Measurements from ENCODE around the gene NR3C2. TPM values are rescaled to one million over a fixed set of nuclear protein-coding genes. Genes with fewer than 3 reads are reported as not detected.
A peak's percentile ranks its signal among the peaks of the same experiment; 100 is the strongest.

NR3C2 gene
- under 1 TPM; 0.57 to 0.67 TPM for polyA plus RNA-seq

DNA sequence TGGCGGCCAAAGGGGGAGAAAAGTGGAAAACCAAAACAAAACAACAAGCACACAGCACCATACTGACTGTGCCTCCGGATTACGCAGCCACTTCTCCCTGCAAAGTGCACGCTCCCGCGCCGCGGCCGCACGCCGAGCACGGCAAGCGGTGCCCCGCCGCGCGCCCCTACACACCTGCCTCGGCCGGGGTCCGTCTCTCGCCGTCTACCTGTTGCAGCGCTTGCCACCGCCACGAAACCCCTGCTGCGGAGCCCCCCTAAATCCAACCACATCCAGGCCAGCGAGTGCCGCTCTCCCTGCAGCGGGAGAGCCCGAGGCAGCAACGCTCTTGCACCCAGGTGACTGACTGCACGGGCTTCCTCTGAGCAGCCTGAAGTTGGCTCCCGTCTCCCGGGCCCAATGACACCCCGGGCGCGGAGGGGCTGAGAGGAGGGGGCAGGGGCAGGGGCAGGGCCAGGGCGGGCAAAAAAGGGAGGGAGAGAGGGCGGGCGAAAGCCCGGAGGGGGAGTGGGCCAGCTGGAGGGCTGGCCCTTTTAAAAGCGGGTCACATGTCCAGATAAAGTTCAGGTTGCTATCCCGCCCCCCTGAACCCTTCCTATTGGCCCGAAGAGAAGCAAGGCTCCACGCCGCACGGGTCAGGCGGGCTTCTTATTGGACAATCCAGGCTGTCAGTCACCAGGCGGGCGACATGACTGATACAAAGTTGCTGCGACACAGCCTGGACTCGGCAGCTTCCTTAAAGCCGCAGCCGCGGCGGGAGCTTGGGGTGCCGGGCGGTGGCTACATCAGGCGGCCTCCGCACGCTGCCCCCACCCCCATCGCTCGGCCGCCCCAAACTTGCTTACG lies at the start of gene NR3C2:
TSS of gene NR3C2 (minus strand) at position 429 of the 846 bp plus-strand sequence.
- peaks cover 0 to 2% of the 10 kb centered on the region in 2 donors for H3K4me1 ChIP-seq (ENCODE audit: control insufficient read depth in 2 of 2, insufficient read depth in 2 of 2, low read length in 1 of 2)
- H3K9me3 ChIP-seq (ENCODE audit: control insufficient read depth in 2 of 2, insufficient read depth in 1 of 2, low read depth in 1 of 2, low read length in 1 of 2) = no peaks in the 10 kb centered on the region
- WGBS, 2 donors = 0 to 1% methylated on average over 63 to 65 of the region's 65 CpGs
- no peaks in the 10 kb centered on the region for H3K36me3 ChIP-seq (ENCODE audit: control insufficient read depth in 2 of 2, insufficient read depth in 2 of 2, low read length in 1 of 2)
- H3K4me3 ChIP-seq (ENCODE audit: low read depth in 1 of 2, low read length in 2 of 2) = peak within 1 kb of the TSS; percentile 72 to 88
- peak within 1 kb of the TSS; percentile 76 to 90 for H3K27ac ChIP-seq (ENCODE audit: low read depth in 2 of 2, low read length in 1 of 2)
- H3K27me3 ChIP-seq (ENCODE audit: control insufficient read depth in 1 of 2, insufficient read depth in 2 of 2, low read length in 2 of 2) = no peaks in the 10 kb centered on the region

DNA sequence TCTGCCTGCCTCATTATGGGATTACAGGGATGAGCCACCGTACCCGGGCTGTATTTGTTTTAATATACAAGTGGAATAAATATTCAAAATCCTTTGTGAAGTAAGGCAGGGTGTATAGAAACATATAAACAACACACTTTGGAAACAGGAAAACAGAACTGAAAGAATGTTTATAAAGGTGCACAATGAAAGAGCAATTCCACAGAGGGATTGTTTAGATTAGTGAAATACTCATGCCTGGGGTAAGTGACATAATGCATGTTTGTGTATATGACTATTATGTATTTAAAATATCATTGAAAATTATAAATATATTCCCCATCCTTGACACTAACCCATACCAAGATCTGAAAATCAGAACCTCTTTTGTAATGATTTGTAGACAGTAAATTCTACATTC lies 45.0 kb upstream of the NR3C2 start:
- H3K36me3 ChIP-seq (ENCODE audit: control insufficient read depth in 2 of 2, insufficient read depth in 2 of 2, low read length in 1 of 2) = no peaks in the 10 kb centered on the region
- H3K27ac ChIP-seq (ENCODE audit: low read depth in 2 of 2, low read length in 1 of 2) = no peak overlapping the region
- WGBS, 2 donors = 28 to 53% methylated on average over 2 of the region's 2 CpGs
- H3K9me3 ChIP-seq (ENCODE audit: control insufficient read depth in 2 of 2, insufficient read depth in 1 of 2, low read depth in 1 of 2, low read length in 1 of 2) = no peaks in the 10 kb centered on the region
- no peaks in the 10 kb centered on the region for H3K4me1 ChIP-seq (ENCODE audit: control insufficient read depth in 2 of 2, insufficient read depth in 2 of 2, low read length in 1 of 2)
- H3K4me3 ChIP-seq (ENCODE audit: low read depth in 1 of 2, low read length in 2 of 2) = no peak overlapping the region
- no peaks in the 10 kb centered on the region for H3K27me3 ChIP-seq (ENCODE audit: control insufficient read depth in 1 of 2, insufficient read depth in 2 of 2, low read length in 2 of 2)

DNA sequence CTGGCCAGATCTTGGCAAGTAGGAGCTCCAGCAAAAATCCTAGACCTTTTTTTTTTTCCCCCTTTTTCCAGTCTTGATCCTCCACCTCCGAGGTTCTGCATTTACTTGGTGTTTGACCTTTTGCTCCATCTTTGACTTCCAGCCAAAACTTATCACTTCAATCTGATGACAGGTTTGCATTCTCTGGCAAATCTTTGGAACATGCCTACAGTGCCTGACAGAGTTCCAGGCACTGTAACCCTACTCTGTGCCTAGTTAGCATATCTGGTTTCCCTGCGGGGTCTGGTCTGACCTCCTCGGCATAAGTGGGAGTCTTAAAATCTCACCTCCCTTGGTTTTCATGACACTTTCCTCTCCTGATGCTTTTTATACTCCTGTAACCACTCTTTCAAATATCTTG lies 39.4 kb upstream of the NR3C2 start:
- 66 to 68% methylated on average over 3 of the region's 3 CpGs for WGBS, 2 donors
- H3K4me3 ChIP-seq (ENCODE audit: low read depth in 1 of 2, low read length in 2 of 2) = no peak overlapping the region
- no peaks in the 10 kb centered on the region for H3K4me1 ChIP-seq (ENCODE audit: control insufficient read depth in 2 of 2, insufficient read depth in 2 of 2, low read length in 1 of 2)
- H3K27ac ChIP-seq (ENCODE audit: low read depth in 2 of 2, low read length in 1 of 2) = no peak overlapping the region
- no peaks in the 10 kb centered on the region for H3K36me3 ChIP-seq (ENCODE audit: control insufficient read depth in 2 of 2, insufficient read depth in 2 of 2, low read length in 1 of 2)
- no peaks in the 10 kb centered on the region for H3K9me3 ChIP-seq (ENCODE audit: control insufficient read depth in 2 of 2, insufficient read depth in 1 of 2, low read depth in 1 of 2, low read length in 1 of 2)
- H3K27me3 ChIP-seq (ENCODE audit: control insufficient read depth in 1 of 2, insufficient read depth in 2 of 2, low read length in 2 of 2) = no peaks in the 10 kb centered on the region

DNA sequence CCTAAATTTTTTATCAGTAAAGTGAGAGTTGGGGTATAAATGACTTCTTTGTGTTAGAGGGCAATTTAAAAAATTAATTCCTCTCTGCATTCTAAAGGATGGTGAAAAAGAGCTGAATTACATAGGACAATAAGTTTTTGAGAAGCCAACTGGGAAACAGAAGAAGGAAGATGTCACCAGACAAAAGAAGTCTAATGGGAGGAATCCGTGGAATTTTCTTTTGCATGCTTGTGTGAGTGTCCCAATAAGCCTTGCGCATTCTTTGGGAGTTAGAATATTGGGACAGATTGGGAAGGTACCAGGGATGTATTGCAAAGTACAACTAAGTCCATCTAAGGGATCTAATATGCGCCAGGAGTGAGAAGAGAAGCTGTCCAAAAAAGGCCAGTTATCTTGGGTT lies 35.1 kb upstream of the NR3C2 start:
- no peak overlapping the region for H3K4me3 ChIP-seq (ENCODE audit: low read depth in 1 of 2, low read length in 2 of 2)
- H3K4me1 ChIP-seq (ENCODE audit: control insufficient read depth in 2 of 2, insufficient read depth in 2 of 2, low read length in 1 of 2) = no peaks in the 10 kb centered on the region
- no peak overlapping the region for H3K27ac ChIP-seq (ENCODE audit: low read depth in 2 of 2, low read length in 1 of 2)
- no peaks in the 10 kb centered on the region for H3K27me3 ChIP-seq (ENCODE audit: control insufficient read depth in 1 of 2, insufficient read depth in 2 of 2, low read length in 2 of 2)
- WGBS, 2 donors = 40 to 42% methylated on average over 3 of the region's 3 CpGs
- no peaks in the 10 kb centered on the region for H3K36me3 ChIP-seq (ENCODE audit: control insufficient read depth in 2 of 2, insufficient read depth in 2 of 2, low read length in 1 of 2)
- H3K9me3 ChIP-seq (ENCODE audit: control insufficient read depth in 2 of 2, insufficient read depth in 1 of 2, low read depth in 1 of 2, low read length in 1 of 2) = no peaks in the 10 kb centered on the region

DNA sequence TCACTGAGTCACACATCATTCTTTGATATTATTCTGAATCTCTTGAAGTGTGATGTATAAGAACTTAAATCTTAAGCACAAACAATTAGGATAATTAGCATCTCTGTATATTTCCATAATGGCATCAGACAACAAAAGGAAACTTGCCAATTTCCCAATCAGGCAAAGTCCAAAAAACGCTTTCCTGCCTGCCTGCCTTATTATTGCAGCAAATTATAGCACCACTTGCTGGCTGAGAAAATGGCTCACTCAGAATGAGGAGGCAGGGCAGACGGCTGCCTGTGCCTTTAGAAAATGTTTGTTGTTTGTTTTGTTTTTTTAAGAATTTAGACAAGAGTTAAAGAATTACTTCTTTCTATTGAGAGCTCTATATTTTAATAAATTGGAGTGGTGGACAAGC lies 27.7 kb upstream of the NR3C2 start:
- 58 to 59% methylated on average over 2 of the region's 2 CpGs for WGBS, 2 donors
- no peak overlapping the region for H3K27ac ChIP-seq (ENCODE audit: low read depth in 2 of 2, low read length in 1 of 2)

DNA sequence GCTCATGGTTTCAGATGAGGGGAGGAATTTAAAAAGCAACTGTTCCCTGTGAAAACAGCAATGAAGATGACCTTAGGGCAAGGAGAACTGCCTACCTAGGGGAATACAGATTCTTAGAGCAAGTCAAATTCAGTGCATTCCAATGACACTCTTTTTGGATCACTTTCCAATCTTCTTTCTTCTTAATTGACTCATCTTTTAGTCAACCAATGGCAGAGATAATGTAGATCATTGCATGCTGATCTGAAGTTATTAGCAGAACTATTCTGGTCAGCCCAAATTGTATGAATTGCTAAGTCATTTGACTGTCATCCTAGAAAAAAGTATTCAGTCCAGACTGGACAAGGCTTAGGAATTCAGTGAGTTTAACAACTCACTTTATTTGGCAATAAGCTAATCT lies 12.6 kb upstream of the NR3C2 start:
- Histone ChIP-seq H3K4me1 (ENCODE audit: control insufficient read depth in 2 of 2, insufficient read depth in 2 of 2, low read length in 1 of 2) (no peaks in the 10 kb centered on the region), H3K4me3 (ENCODE audit: low read depth in 1 of 2, low read length in 2 of 2) (no peak overlapping the region), H3K9me3 (ENCODE audit: control insufficient read depth in 2 of 2, insufficient read depth in 1 of 2, low read depth in 1 of 2, low read length in 1 of 2) (no peaks in the 10 kb centered on the region), H3K36me3 (ENCODE audit: control insufficient read depth in 2 of 2, insufficient read depth in 2 of 2, low read length in 1 of 2) (no peaks in the 10 kb centered on the region), H3K27me3 (ENCODE audit: control insufficient read depth in 1 of 2, insufficient read depth in 2 of 2, low read length in 2 of 2) (no peaks in the 10 kb centered on the region), H3K27ac (ENCODE audit: low read depth in 2 of 2, low read length in 1 of 2) (no peak overlapping the region)

More for the DNA sequence above, 27.7 kb upstream of the NR3C2 start:
- no peaks in the 10 kb centered on the region for H3K27me3 ChIP-seq (ENCODE audit: control insufficient read depth in 1 of 2, insufficient read depth in 2 of 2, low read length in 2 of 2)
- no peaks in the 10 kb centered on the region for H3K36me3 ChIP-seq (ENCODE audit: control insufficient read depth in 2 of 2, insufficient read depth in 2 of 2, low read length in 1 of 2)
- H3K4me1 ChIP-seq (ENCODE audit: control insufficient read depth in 2 of 2, insufficient read depth in 2 of 2, low read length in 1 of 2) = no peaks in the 10 kb centered on the region
- no peak overlapping the region for H3K4me3 ChIP-seq (ENCODE audit: low read depth in 1 of 2, low read length in 2 of 2)
- no peaks in the 10 kb centered on the region for H3K9me3 ChIP-seq (ENCODE audit: control insufficient read depth in 2 of 2, insufficient read depth in 1 of 2, low read depth in 1 of 2, low read length in 1 of 2)

DNA sequence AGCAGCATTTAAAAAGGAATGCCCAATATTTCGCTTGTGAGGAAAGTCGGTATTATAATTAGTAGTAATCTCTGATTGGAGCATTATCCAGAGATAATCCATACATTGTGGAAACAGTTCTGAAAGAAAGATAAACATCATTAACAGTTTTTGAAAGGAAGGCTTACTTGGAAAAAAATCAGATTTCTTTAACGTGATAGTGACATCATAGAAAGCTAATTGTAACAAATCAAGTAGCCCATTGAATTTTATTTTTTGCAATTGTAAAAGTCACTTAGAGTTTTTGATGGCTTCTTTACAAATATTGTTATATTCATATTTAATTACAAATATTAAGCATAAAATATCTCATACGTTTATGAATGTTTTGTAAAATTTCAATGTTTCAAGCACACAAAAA lies 11.6 kb upstream of the NR3C2 start:
- Histone ChIP-seq H3K9me3 (ENCODE audit: control insufficient read depth in 2 of 2, insufficient read depth in 1 of 2, low read depth in 1 of 2, low read length in 1 of 2) (no peaks in the 10 kb centered on the region), H3K36me3 (ENCODE audit: control insufficient read depth in 2 of 2, insufficient read depth in 2 of 2, low read length in 1 of 2) (no peaks in the 10 kb centered on the region), H3K4me3 (ENCODE audit: low read depth in 1 of 2, low read length in 2 of 2) (no peak overlapping the region), H3K27ac (ENCODE audit: low read depth in 2 of 2, low read length in 1 of 2) (no peak overlapping the region), H3K27me3 (ENCODE audit: control insufficient read depth in 1 of 2, insufficient read depth in 2 of 2, low read length in 2 of 2) (no peaks in the 10 kb centered on the region), H3K4me1 (ENCODE audit: control insufficient read depth in 2 of 2, insufficient read depth in 2 of 2, low read length in 1 of 2) (no peaks in the 10 kb centered on the region)
- 74 to 77% methylated on average over 4 of the region's 4 CpGs for WGBS, 2 donors

DNA sequence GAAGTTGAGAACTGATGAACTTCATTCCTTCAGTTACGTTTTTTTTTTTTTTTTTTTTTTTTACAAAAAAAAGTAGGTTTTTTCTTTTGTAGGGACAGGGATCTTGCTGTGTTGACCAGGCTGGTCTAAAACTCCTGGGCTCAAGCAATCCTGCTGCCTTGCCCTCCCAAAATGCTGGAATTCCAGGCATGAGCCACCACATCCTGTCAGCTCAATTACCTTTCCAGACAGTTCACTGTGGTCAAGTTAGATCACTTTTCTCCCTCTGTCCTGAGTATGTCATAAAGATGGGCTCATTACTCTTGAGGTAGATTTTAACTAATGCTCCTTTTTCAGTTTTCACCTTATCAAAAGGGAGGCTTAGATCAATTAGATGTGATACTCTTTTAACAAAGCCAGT lies 10.8 kb upstream of the NR3C2 start:
- Histone ChIP-seq H3K27me3 (ENCODE audit: control insufficient read depth in 1 of 2, insufficient read depth in 2 of 2, low read length in 2 of 2) (no peaks in the 10 kb centered on the region), H3K27ac (ENCODE audit: low read depth in 2 of 2, low read length in 1 of 2) (no peak overlapping the region), H3K4me1 (ENCODE audit: control insufficient read depth in 2 of 2, insufficient read depth in 2 of 2, low read length in 1 of 2) (no peaks in the 10 kb centered on the region), H3K4me3 (ENCODE audit: low read depth in 1 of 2, low read length in 2 of 2) (no peak overlapping the region), H3K36me3 (ENCODE audit: control insufficient read depth in 2 of 2, insufficient read depth in 2 of 2, low read length in 1 of 2) (no peaks in the 10 kb centered on the region), H3K9me3 (ENCODE audit: control insufficient read depth in 2 of 2, insufficient read depth in 1 of 2, low read depth in 1 of 2, low read length in 1 of 2) (no peaks in the 10 kb centered on the region)
- WGBS, 2 donors = 77 to 87% methylated on average over 1 of the region's 1 CpG

DNA sequence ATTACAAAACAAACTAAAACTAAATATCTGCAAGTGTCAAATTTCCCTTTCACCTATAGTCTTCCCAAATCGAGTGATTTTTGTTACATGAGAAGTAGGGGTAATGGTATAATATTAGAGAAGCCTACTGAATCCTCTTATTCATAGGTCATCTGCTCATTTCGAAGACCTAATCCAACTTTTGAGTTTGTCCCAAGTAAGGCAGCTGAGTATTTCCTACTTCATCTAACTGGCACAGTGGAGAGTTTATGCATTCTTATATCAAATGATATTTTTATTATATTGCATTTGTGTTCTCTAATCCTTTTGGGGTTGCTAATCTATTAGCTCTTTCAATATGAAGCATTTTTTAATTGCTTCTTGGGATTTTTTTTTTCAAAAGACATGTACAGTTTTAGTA lies 7.7 kb upstream of the NR3C2 start:
- Histone ChIP-seq H3K27me3 (ENCODE audit: control insufficient read depth in 1 of 2, insufficient read depth in 2 of 2, low read length in 2 of 2) (no peaks in the 10 kb centered on the region), H3K27ac (ENCODE audit: low read depth in 2 of 2, low read length in 1 of 2) (no peak overlapping the region), H3K4me3 (ENCODE audit: low read depth in 1 of 2, low read length in 2 of 2) (no peak overlapping the region), H3K36me3 (ENCODE audit: control insufficient read depth in 2 of 2, insufficient read depth in 2 of 2, low read length in 1 of 2) (no peaks in the 10 kb centered on the region), H3K4me1 (ENCODE audit: control insufficient read depth in 2 of 2, insufficient read depth in 2 of 2, low read length in 1 of 2) (peaks cover 0 to under 1% of the 10 kb centered on the region in 2 donors), H3K9me3 (ENCODE audit: control insufficient read depth in 2 of 2, insufficient read depth in 1 of 2, low read depth in 1 of 2, low read length in 1 of 2) (no peaks in the 10 kb centered on the region)
- 58 to 64% methylated on average over 2 of the region's 2 CpGs for WGBS, 2 donors

DNA sequence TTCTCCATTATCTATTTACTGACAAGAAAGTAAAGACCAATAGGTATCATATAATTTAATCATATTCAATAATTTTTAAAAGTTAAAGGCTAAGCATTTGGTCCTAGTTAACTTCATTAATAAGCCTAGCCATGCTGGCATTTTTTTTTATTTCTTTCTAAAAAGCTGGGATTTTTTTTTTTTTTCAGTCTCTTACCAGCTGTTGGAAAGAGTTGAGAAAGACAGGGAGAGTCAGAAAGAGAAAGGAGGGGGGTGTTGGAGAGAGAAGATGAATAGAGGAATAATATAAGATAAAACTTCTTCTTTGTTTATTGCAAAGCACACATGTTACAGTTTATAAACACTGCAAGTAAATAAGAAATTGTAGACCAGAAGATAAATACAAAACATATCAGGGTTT lies 5.9 kb upstream of the NR3C2 start:
- Histone ChIP-seq H3K4me3 (ENCODE audit: low read depth in 1 of 2, low read length in 2 of 2) (no peak overlapping the region), H3K36me3 (ENCODE audit: control insufficient read depth in 2 of 2, insufficient read depth in 2 of 2, low read length in 1 of 2) (no peaks in the 10 kb centered on the region), H3K27ac (ENCODE audit: low read depth in 2 of 2, low read length in 1 of 2) (no peak overlapping the region), H3K27me3 (ENCODE audit: control insufficient read depth in 1 of 2, insufficient read depth in 2 of 2, low read length in 2 of 2) (no peaks in the 10 kb centered on the region), H3K4me1 (ENCODE audit: control insufficient read depth in 2 of 2, insufficient read depth in 2 of 2, low read length in 1 of 2) (peaks cover 0 to 2% of the 10 kb centered on the region in 2 donors), H3K9me3 (ENCODE audit: control insufficient read depth in 2 of 2, insufficient read depth in 1 of 2, low read depth in 1 of 2, low read length in 1 of 2) (no peaks in the 10 kb centered on the region)
